GM12878 (cell line): Measurements from ENCODE around the gene ARHGAP26. TPM values are rescaled to one million over a fixed set of nuclear protein-coding genes. Genes with fewer than 3 reads are reported as not detected.
A peak's percentile ranks its signal among the peaks of the same experiment; 100 is the strongest.

ENCODE experiments used
- ASH2L ChIP-seq: fragments of 300-600, 200-600 bp; sonication (generic); IDR thresholded peaks from 2 replicates; pipeline ENCODE4 v1.6.1; 2017; ENCODE audit warnings: low read depth, mild to moderate bottlenecking, borderline replicate concordance
- ATF2 ChIP-seq: IDR thresholded peaks from 2 replicates; pipeline ENCODE4 v1.6.1; 2012; ENCODE audit warnings: low read length, inconsistent platforms
- ATF7 ChIP-seq: fragments of 450-650 bp; IDR thresholded peaks from 2 replicates; pipeline ENCODE4 v1.6.1; 2016; ENCODE audit warnings: low read depth, mild to moderate bottlenecking
- CEBPZ ChIP-seq: fragments of 150-350 bp; IDR thresholded peaks from 2 replicates; pipeline ENCODE4 v1.6.1; 2016; ENCODE audit warnings: low read depth, low read length
- DPF2 ChIP-seq: fragments of 450-650 bp; IDR thresholded peaks from 2 replicates; pipeline ENCODE4 v1.6.1; 2017; ENCODE audit warnings: mild to moderate bottlenecking
- E2F8 ChIP-seq: fragments of 450-650 bp; IDR thresholded peaks from 2 replicates; pipeline ENCODE4 v1.6.1; 2018; ENCODE audit warnings: mild to moderate bottlenecking, low read depth, moderate library complexity; ENCODE audit not compliant: partially characterized antibody
- EED ChIP-seq: sonication (generic); IDR thresholded peaks from 2 replicates; pipeline ENCODE4 v1.6.1; 2016; ENCODE audit warnings: antibody characterized with exemption, low read depth
- EZH2 ChIP-seq: IDR thresholded peaks from 2 replicates; pipeline ENCODE4 v1.6.1; 2012; ENCODE audit warnings: low read depth, mild to moderate bottlenecking, control low read depth, inconsistent platforms, low read length, borderline replicate concordance; ENCODE audit not compliant: control insufficient read depth
- MTA2 ChIP-seq: fragments of 450-650 bp; IDR thresholded peaks from 2 replicates; pipeline ENCODE4 v1.6.1; 2016; ENCODE audit warnings: low read depth, mild to moderate bottlenecking, moderate library complexity
- NFIC ChIP-seq: IDR thresholded peaks from 2 replicates; pipeline ENCODE4 v1.6.1; 2012; ENCODE audit warnings: low read depth, mild to moderate bottlenecking, inconsistent platforms, low read length, moderate library complexity
- POLR2A ChIP-seq: IDR thresholded peaks from 2 replicates; pipeline ENCODE4 v1.6.1; 2011; ENCODE audit warnings: low read depth, mild to moderate bottlenecking, low read length
- SRF ChIP-seq, 2 experiments: IDR thresholded peaks; 2 replicates each; pipeline ENCODE4 v1.6.1; 2011; ENCODE audit warnings: low read depth in 2 of 2, low read length in 2 of 2, mild to moderate bottlenecking in 1 of 2, moderate library complexity in 1 of 2
- TAF1 ChIP-seq: IDR thresholded peaks from 2 replicates; pipeline ENCODE4 v1.6.1; 2011; ENCODE audit warnings: mild to moderate bottlenecking, low read depth, low read length, borderline replicate concordance
- ZBTB4 ChIP-seq: fragments of 450-650 bp; formaldehyde crosslinking; IDR thresholded peaks from 2 replicates; pipeline ENCODE4 v1.4.0; 2022; ENCODE audit warnings: mild to moderate bottlenecking, moderate library complexity
- ZNF217 ChIP-seq: fragments of 450-650 bp; IDR thresholded peaks from 2 replicates; pipeline ENCODE4 v1.6.1; 2017; ENCODE audit warnings: antibody characterized with exemption, mild to moderate bottlenecking
- ZNF384 ChIP-seq: IDR thresholded peaks from 2 replicates; pipeline ENCODE4 v1.6.1; 2012; ENCODE audit warnings: low read depth, mild to moderate bottlenecking, low read length, improper control_type of control experiment, borderline replicate concordance
- polyA plus RNA-seq, 11 experiments: library from polyadenylated mRNA; depleted of rRNA in 4 of 11; unstranded in 6 of 11; stranded (reverse) in 5 of 11; fragments of >200 nt; fragmentation: Nextera tagmentation in 4 of 11; fragmentation: Illumina TruSeq in 1 of 11; extraction: Ambion mirVana in 4 of 11; extraction: Trizol in 1 of 11; gene quantifications; 1 replicate in 1 of 11; 2 replicates in 10 of 11; pipeline versions ENCODE4 v1.2.1 to v1.2.3, GENCODE V29; 2011 to 2016; ENCODE audit warnings: inconsistent platforms in 2 of 11, missing spikeins in 2 of 11, low read depth in 1 of 11
- total RNA-seq, 4 experiments: library from RNA; depleted of rRNA in 3 of 4; stranded (reverse); fragments of >200 nt in 3 of 4; fragmentation: Illumina TruSeq in 1 of 4; extraction: Trizol in 1 of 4; gene quantifications; 2 replicates each; pipeline versions ENCODE4 v1.2.1 to v1.2.3, GENCODE V29; 2013 to 2021
- TF ChIP-seq, protein P1 (sequence below): fragments of 150-350 bp; IDR thresholded peaks from 2 replicates; pipeline ENCODE4 v1.6.1; 2014; ENCODE audit warnings: mild to moderate bottlenecking, low read depth, low read length

The ARHGAP26 gene
- total and polyA plus RNA-seq, 10 of the 15 experiments (the other 5 are each of a cell fraction or from before 2014, with no cell fraction given) = 9.4 to 41.5 (median 19.3) TPM

- TF ChIP-seq POLR2A = peak; percentile 91
- TF ChIP-seq MTA2 = no peak
- no peak for TF ChIP-seq DPF2
- TF ChIP-seq ASH2L = no peak
- TF ChIP-seq SRF (IDR thresholded peaks at IDR 0.05; ENCODE audit: low read depth in 2 of 2, low read length in 2 of 2) = no peak
- no peak for TF ChIP-seq ZNF217
- peak; percentile 85 for TF ChIP-seq ATF7
- TF ChIP-seq ZNF384 = no peak
- TF ChIP-seq ATF2 = 0 out of 2 replicates have a peak, but pooled peaks have one; percentile 34
- no peak for TF ChIP-seq E2F8
- no peak for TF ChIP-seq ZBTB4 (CRISPR knock-in tag)
- no peak for TF ChIP-seq CEBPZ
- no peak for TF ChIP-seq EED
- TF ChIP-seq EZH2 = no peak
- TF ChIP-seq, protein P1, sequence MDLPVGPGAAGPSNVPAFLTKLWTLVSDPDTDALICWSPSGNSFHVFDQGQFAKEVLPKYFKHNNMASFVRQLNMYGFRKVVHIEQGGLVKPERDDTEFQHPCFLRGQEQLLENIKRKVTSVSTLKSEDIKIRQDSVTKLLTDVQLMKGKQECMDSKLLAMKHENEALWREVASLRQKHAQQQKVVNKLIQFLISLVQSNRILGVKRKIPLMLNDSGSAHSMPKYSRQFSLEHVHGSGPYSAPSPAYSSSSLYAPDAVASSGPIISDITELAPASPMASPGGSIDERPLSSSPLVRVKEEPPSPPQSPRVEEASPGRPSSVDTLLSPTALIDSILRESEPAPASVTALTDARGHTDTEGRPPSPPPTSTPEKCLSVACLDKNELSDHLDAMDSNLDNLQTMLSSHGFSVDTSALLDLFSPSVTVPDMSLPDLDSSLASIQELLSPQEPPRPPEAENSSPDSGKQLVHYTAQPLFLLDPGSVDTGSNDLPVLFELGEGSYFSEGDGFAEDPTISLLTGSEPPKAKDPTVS = no peak
- TF ChIP-seq NFIC = no peak
- no peak for TF ChIP-seq TAF1
Measured at GRCh38 chr5:142769793-142770649, at the start of gene ARHGAP26 (continued).
